HG02571 (cell line): ENCODE data around the gene ALG10.
"Not testable (repeated sequence)": the region's sequence is repeated elsewhere in the genome, so short reads cannot be mapped to it uniquely, and the experiment has no call there.

Experiments
- ATAC-seq: cut with Tn5 transposase; IDR thresholded peaks from one replicate; pipeline ENCODE4 v1.9.1; 2021; ENCODE audit warnings: mild to moderate bottlenecking, moderate library complexity; ENCODE audit not compliant: unreplicated experiment

The ALG10 gene, protein sequence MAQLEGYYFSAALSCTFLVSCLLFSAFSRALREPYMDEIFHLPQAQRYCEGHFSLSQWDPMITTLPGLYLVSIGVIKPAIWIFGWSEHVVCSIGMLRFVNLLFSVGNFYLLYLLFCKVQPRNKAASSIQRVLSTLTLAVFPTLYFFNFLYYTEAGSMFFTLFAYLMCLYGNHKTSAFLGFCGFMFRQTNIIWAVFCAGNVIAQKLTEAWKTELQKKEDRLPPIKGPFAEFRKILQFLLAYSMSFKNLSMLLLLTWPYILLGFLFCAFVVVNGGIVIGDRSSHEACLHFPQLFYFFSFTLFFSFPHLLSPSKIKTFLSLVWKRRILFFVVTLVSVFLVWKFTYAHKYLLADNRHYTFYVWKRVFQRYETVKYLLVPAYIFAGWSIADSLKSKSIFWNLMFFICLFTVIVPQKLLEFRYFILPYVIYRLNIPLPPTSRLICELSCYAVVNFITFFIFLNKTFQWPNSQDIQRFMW

DNA sequence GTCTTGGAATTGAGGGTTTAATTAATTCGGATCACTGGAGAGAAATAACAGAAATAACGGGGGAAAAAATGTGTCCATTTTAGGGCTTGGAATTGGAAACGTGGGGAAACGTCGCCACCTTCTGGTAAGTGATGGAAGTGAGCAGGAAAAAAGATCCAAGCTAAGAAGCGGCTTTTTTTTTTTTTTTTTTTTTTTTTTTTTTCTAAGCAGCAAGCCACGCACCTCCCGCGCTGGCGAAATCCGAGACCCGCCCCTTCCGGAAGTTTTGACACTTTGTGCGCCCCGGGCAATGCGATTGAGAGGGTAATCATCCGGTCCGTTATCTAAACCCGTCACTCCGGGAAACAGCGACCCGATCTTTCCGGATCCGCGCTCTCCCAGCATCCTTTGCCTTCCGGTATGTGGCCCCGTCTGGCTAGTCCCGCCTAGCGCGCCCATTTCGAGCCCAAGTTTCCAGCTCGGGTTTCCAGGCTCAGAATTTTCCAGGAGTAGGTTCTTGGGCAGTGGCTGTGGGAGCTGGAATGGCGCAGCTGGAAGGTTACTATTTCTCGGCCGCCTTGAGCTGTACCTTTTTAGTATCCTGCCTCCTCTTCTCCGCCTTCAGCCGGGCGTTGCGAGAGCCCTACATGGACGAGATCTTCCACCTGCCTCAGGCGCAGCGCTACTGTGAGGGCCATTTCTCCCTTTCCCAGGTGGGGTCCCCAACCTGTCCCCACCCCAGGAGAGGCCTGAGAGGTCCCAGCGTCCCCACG is at the start of gene ALG10:
TSS of gene ALG10 (plus strand) at position 418 of the 752 bp plus-strand sequence. CDS start at position 522, 104 bp downstream.
- ATAC-seq: peak; percentile 100

DNA sequence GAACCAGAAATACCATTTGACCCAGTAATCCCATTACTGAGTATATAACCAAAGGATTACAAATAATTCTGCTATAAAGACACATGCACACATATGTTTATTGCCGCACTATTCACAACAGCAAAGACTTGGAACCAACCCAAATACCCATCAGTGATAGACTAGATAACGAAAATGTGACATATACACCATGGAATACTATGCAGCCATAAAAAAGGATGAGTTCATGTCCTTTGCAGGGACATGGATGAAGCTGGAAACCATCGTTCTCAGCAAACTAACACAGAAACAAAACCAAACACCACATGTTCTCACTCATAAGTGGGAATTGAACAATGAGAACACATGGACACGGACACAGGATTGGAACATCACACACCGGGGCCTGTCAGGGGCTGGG is 49.4 kb upstream of the ALG10 start:
- not testable (repeated sequence) for ATAC-seq

- no peak for ATAC-seq
Measured at GRCh38 chr12:33977887-33978286, 44.4 kb upstream of the ALG10 start.

DNA sequence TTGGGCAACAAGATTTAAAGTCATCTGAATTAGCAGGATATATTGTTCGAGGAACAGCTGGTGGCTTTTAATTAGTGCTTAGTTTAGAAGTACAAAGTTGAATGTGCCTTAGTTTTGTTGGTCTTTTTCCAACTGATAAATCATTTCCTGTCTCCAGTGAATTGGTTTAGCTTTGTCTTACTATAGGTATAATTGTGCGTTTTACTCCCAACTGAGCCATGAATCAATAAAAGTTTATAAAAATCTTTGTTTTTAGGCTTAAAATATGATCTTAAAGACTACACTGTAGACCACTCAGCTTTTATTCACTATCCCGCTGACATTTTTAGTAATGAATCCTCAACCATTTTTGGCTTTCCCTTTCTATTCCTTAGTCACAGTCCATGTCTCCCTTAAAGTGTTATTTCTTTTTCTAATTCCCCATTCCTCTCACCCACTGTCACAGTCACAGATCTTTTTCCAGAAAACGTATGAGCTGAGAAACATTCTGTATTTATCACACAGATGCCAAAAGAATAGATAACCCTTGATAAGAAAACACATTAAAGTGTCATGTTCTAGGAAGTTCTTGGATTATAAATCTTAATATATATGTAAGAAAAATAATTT is 34.0 kb upstream of the ALG10 start:
- no peak for ATAC-seq

DNA sequence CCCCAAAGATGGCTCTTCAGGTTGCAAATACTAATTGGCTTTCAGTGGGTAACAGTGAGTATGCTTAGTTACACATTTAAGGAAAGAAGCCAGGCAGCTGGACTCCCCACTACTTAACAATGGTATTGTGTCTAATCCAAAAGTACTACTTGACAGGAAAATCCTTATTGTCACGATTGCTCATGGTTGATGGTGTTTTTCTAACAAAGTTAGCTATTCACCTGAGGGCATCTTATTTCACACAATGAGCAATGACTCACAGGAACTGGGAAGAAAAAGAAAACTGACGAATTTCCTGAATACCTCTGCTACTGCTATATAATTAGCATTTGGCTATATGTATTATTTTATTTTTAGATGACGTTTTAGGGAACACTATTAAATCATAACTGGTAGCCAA is 33.4 kb upstream of the ALG10 start:
- no peak for ATAC-seq

DNA sequence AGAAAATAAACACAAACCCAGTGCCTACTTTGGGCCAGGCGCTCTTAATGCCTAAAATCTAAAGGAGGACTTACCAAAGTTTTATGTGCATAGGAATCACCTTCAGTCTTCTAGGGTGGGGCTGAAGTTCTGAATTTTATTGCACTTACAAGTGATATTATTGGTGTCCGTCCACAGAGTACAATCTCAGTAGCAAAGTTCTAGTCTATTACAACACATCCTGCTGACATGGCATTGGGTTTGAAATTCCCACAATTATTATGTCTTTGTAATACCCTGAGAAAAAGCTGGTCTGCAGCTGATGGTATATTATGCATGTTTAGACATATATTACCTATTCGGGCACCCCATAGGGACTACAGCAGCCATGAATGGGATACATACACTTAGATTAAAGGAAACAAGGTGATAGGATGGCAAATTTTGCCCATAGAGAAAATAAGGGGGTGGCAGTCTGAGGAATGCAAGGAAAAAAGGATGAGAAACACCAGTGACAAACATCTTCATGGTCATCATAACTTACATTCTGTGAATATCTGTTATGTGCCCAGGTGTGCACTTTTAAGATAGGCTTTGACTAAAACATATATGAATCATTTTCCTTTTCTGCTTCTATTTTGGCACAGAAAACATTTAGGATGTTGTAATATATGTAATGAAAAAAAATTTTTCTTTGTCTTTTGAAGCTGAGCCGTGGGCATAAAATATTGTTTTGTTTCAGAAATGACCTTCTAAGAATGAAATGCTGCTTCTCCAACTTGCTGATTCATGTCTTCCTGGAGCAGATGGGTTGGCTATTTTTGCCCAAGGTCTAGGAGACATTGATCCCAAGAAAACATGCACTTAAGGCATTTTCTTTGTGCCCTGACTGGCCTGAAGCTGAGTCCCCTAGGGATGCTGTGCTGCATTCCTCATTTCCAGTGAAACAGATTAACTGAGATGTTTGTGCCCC is 27.2 kb upstream of the ALG10 start:
- no peak for ATAC-seq

- ATAC-seq: not testable (repeated sequence)
Measured at GRCh38 chr12:34008835-34009234, 13.5 kb upstream of the ALG10 start.

DNA sequence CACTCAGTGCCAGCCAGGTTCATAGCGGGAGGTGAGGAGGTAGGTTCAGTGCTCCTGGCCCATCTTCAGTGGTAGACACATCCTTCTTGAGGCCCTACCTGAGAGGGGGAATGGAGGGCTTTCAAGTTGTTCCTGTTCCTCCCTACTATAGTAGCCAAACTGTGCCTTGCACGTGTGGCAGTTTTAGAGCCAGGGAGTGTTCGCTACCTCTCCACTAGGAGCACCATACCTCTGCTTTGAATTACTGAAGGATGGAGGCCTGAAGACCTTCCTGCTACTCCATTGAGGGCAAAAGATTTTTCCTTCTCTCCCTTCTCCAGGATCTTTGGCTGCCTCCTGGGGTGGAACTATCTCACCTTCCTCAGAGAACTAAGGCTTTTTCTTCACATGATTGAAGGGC is 5.9 kb upstream of the ALG10 start:
- no peak for ATAC-seq

GRCh38 chr12:34021071-34021470 is 1.2 kb upstream of the ALG10 start:
- ATAC-seq: no peak

DNA sequence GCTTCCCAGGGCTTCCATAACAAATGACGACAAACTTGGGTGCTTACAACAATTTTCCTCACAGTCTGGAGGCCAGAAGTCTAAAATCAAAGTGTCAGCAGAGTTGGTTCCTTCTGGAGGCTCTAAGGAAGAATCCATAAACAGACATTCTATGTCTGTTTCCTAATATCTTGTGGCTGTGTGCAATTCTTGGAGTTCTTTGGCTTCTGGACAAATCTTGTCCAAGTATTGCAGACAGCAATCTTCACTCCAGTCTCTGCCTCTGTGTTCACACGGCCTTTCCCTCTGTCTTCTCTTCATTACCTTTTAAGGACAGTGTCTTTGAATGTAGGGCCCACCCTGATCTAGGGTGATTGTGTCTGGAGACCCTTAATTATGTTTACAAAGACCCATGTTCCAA is 5.4 kb downstream of the ALG10 start:
- not testable (repeated sequence) for ATAC-seq

DNA sequence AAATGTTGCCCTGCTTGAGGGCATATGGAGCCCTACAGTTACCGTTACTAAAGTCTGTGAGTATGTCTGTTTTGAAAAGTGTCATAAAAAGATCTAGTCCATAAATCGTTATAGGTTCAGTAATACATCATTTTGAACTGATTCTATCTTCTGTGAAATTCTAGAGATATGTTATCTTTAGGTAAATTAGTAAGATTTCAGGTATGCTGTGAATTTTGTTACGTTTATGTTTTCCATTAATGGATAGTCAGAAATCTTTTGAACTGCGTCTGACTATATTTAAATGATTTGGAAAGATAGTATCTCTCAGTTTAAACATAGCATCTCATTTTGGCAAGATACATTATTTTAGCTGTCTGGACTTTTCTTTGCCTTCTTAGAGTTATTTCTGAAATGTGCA is 8.3 kb downstream of the ALG10 start:
- no peak for ATAC-seq

DNA sequence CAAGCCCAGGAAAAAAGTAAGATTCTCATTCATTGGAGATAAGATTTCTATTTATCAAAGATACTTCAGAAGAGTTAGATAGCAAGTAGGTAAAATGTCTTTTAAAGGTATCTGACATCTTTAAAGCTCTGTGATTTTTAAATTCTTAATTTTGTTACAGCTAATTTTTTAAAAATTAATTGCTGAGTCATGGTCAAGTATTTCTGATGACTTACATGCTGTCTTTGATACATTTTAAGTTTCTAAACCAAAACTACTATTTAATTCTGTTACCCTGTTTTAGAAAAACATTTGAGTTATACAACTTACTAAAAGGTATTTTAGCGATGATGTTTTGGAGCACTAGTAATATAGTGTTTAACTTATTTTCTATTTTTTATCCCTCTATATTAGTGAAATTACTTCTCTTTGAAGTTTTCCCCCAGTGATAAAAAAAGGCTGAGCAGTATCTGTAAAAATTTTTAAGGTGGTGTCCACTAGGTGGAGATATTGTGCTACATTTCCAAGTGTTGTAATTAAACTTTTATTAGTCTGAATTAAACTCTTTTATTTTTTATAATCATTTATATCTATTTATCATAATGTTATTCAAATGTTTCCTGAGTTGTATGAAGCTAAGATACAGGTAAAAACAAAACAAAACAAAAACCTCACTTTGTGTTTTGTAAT is 11.5 kb downstream of the ALG10 start:
- ATAC-seq: no peak

DNA sequence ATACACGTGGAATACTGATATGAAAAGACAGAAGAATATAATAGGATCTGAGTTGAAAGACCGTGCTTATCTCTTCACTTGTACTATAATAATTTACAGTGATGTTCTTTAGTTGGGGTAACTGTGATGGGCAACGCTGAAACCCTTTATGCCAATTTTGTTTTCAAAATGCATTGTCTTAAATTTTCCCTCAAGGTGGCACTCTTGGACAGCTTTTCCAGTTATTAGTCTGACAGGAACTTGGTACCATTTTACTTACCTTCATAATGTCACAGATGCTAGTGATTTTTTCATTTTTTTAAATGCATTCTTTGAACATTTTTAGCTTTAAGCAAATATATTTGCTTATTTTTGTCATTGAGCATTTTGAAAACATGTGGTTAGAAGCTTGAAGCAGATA is 16.1 kb downstream of the ALG10 start:
- ATAC-seq: not testable (repeated sequence)

DNA sequence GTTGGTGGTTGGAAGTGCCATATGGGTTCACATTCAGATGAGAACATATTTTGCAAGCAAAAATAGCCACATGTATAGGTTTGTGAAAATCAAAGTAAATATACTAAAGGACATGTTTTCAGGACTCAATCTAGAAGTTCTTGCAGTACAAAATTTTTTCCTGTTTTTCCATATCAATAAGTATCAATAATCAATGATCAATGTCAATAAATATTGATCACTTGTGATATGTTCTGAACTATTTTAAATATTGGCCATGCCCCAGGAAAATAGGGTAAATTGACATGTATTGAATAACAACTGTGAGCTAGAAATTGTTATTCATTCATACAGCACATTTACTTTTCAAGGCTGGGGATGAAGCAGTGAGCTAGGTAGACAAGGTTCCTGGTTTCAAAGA is 24.3 kb downstream of the ALG10 start:
- no peak for ATAC-seq

DNA sequence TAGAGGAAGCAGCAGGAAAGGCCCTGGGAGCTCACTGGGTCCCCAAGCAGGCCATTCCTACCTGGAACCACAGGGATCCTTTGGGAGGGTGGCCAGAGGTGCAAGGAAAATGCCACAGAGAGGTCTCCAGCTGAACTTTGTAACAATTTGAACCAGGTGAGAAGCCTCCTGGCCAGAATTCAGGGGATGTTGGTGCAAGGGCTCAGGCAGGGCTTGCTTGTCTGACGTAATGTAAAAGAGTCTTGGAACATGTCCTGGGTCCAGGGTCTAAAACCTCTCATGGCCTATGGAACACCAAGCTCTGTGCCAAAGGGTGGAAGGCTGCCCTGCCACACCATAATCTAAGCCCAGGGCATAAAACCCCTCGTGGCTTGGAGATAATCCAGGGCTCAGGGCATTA is 25.6 kb downstream of the ALG10 start:
- not testable (repeated sequence) for ATAC-seq

DNA sequence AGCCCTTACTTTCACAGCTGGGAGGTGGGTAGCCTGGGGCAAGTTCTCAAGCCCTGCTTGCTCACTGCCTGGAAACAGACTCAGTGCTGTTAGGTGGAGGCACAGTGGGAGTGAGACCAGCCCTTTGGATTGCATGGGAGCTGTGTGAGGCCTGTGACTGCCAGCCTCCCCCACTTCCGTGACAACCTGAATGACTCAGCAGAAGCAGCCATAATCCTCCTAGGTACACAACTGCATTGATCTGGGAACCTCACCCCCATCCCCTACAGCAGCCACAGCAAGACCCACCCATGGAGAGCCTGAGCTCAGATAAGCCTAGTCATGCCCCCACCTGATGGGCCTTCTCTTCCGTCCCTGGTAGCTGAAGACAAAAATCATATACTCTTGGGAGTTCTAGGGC is 26.4 kb downstream of the ALG10 start:
- ATAC-seq: no peak

- ATAC-seq: no peak
Measured at GRCh38 chr12:34051486-34051885, 29.2 kb downstream of the ALG10 start.

- ATAC-seq: no peak
Measured at GRCh38 chr12:34054938-34055337, 32.6 kb downstream of the ALG10 start.
